Measurements from ENCODE around the gene PLRG1. TPM values are rescaled to one million over a fixed set of nuclear protein-coding genes. Genes with fewer than 3 reads are reported as not detected.

The PLRG1 gene
- total and polyA plus RNA-seq, 9 donors, result 26.5 to 90.9 (median 61.5) TPM

GRCh38 chr4:154569028-154569427 is 18.8 kb upstream of the PLRG1 start:
- no peak for TF ChIP-seq EP300 (IDR thresholded peaks at IDR 0.05)
- TF ChIP-seq CTCF (IDR thresholded peaks at IDR 0.05), result no peak
- TF ChIP-seq POLR2A (IDR thresholded peaks at IDR 0.05), result no peak
- no peak for DNase-seq
- Histone ChIP-seq H3K27ac (no peak overlapping the region), H3K9me3 (no peaks in the 10 kb centered on the region), H3K36me3 (no peaks in the 10 kb centered on the region), H3K4me3 (no peak overlapping the region), H3K4me1 (ENCODE audit: insufficient read depth) (no peaks in the 10 kb centered on the region), H3K27me3 (no peaks in the 10 kb centered on the region)
- 50 to 55% (median 50%) methylated on average over 3 of the region's 3 CpGs for WGBS, 3 donors
- intact Hi-C loops (cut with DNase I), result no loop called here

- DNase-seq, result no peak
- intact Hi-C loops (cut with DNase I), result no loop called here
- H3K9me3 ChIP-seq, result no peaks in the 10 kb centered on the region
- no peaks in the 10 kb centered on the region for H3K4me1 ChIP-seq (ENCODE audit: insufficient read depth)
- TF ChIP-seq CTCF (IDR thresholded peaks at IDR 0.05), result no peak
- TF ChIP-seq EP300 (IDR thresholded peaks at IDR 0.05), result no peak
- TF ChIP-seq POLR2A (IDR thresholded peaks at IDR 0.05), result no peak
- H3K27ac ChIP-seq, result no peak overlapping the region
- WGBS, 3 donors, result 83 to 87% (median 84%) methylated on average over 5 of the region's 5 CpGs
- no peaks in the 10 kb centered on the region for H3K36me3 ChIP-seq
- H3K4me3 ChIP-seq, result no peak overlapping the region
- H3K27me3 ChIP-seq, result no peaks in the 10 kb centered on the region
These were observed 16.5 kb upstream of the PLRG1 start for GRCh38 chr4:154566639-154567204.

GRCh38 chr4:154565704-154566103 is 15.5 kb upstream of the PLRG1 start:
- TF ChIP-seq POLR2A (IDR thresholded peaks at IDR 0.05), result no peak
- TF ChIP-seq EP300 (IDR thresholded peaks at IDR 0.05), result no peak
- no peak for TF ChIP-seq CTCF (IDR thresholded peaks at IDR 0.05)
- 87 to 92% (median 90%) methylated on average over 6 of the region's 6 CpGs for WGBS, 3 donors
- intact Hi-C loops (cut with DNase I), result no loop called here
- Histone ChIP-seq H3K9me3 (no peaks in the 10 kb centered on the region), H3K27ac (no peak overlapping the region), H3K27me3 (no peaks in the 10 kb centered on the region), H3K4me3 (no peak overlapping the region), H3K36me3 (no peaks in the 10 kb centered on the region), H3K4me1 (ENCODE audit: insufficient read depth) (no peaks in the 10 kb centered on the region)
- no peak for DNase-seq

- WGBS, 3 donors, result 91 to 94% (median 93%) methylated on average over 1 of the region's 1 CpG
- Histone ChIP-seq H3K4me3 (no peak overlapping the region), H3K9me3 (no peaks in the 10 kb centered on the region), H3K27ac (no peak overlapping the region), H3K36me3 (no peaks in the 10 kb centered on the region), H3K27me3 (no peaks in the 10 kb centered on the region), H3K4me1 (ENCODE audit: insufficient read depth) (no peaks in the 10 kb centered on the region)
- intact Hi-C loops (cut with DNase I), result no loop called here
- no peak for TF ChIP-seq EP300 (IDR thresholded peaks at IDR 0.05)
- no peak for TF ChIP-seq CTCF (IDR thresholded peaks at IDR 0.05)
- no peak for TF ChIP-seq POLR2A (IDR thresholded peaks at IDR 0.05)
- DNase-seq, result no peak
These were observed 14.1 kb upstream of the PLRG1 start for GRCh38 chr4:154564311-154564710.
